Lung (tissue), 12 donors: ENCODE measurements around the gene MCRIP2. TPM values are rescaled to one million over a fixed set of nuclear protein-coding genes. Genes with fewer than 3 reads are reported as not detected.

ENCODE experiments used
- ATAC-seq: fragments of 200-7000 bp; cut with Tn5 transposase; one replicate; pipeline ENCODE4 v1.9.1; 2020; ENCODE audit warnings: moderate number of reproducible peaks; ENCODE audit not compliant: insufficient read depth, low FRiP score
- DNase-seq, 3 donors: peaks; one replicate each; pipeline ENCODE4 v3.0.0-alpha.2; 2013 to 2017
- H3K27ac ChIP-seq, 2 donors: one replicate each; pipeline ENCODE4 v1.5.1; 2013; ENCODE audit warnings: mild to moderate bottlenecking in 2 of 2, moderate library complexity in 2 of 2, control low read depth in 1 of 2, inconsistent platforms in 1 of 2, low read depth in 1 of 2, low read length in 1 of 2
- H3K27me3 ChIP-seq, 3 donors: one replicate each; pipeline ENCODE4 v1.5.1; 2013; ENCODE audit warnings: low read length in 2 of 3; ENCODE audit not compliant: control insufficient read depth in 3 of 3, insufficient read depth in 3 of 3
- H3K36me3 ChIP-seq, 4 donors: one replicate each; pipeline ENCODE4 v1.5.1; 2013; ENCODE audit warnings: low read length in 4 of 4, mild to moderate bottlenecking in 1 of 4, moderate library complexity in 1 of 4; ENCODE audit not compliant: control insufficient read depth in 4 of 4, insufficient read depth in 4 of 4
- H3K4me1 ChIP-seq, 5 donors: one replicate each; pipeline ENCODE4 v1.5.1; 2013; ENCODE audit warnings: low read length in 5 of 5, mild to moderate bottlenecking in 2 of 5, moderate library complexity in 1 of 5; ENCODE audit not compliant: control insufficient read depth in 5 of 5, insufficient read depth in 5 of 5
- H3K4me3 ChIP-seq: one replicate; pipeline ENCODE4 v1.5.1; 2013; ENCODE audit warnings: mild to moderate bottlenecking, control low read depth, moderate library complexity
- H3K9ac ChIP-seq, 2 donors: one replicate each; pipeline ENCODE4 v1.5.1; 2013; ENCODE audit warnings: low read length in 2 of 2, control low read depth in 1 of 2; ENCODE audit not compliant: insufficient read depth in 1 of 2
- H3K9me3 ChIP-seq, 4 donors: one replicate each; pipeline ENCODE4 v1.5.1; 2013; ENCODE audit warnings: low read length in 3 of 4, mild to moderate bottlenecking in 1 of 4, moderate library complexity in 1 of 4; ENCODE audit not compliant: control insufficient read depth in 4 of 4, insufficient read depth in 3 of 4
- WGBS, 2 donors: extraction: QIAGEN DNeasy Blood & Tissue Kit; methylation state at CpG; one replicate each; pipeline ENCODE4 v1.1.7; 2013; 5-methylcytosine and 5-hydroxymethylcytosine counted together
- polyA plus RNA-seq, 2 donors: library from polyadenylated mRNA; stranded (reverse); fragments of 200-250 nt; gene quantifications; one replicate each; pipeline ENCODE4 v1.2.1, GENCODE V29; 2013
- total RNA-seq, 2 donors: library from RNA; depleted of rRNA in 1 of 2; stranded (reverse); fragments of >200 nt in 1 of 2; gene quantifications; one replicate each; pipeline ENCODE4 v1.2.1, GENCODE V29; 2014 to 2021
- TF ChIP-seq, protein P1 (sequence below): IDR thresholded peaks from 2 replicates; pipeline ENCODE4 v1.5.1; 2012; ENCODE audit warnings: mild to moderate bottlenecking; ENCODE audit errors: control extremely low read depth, extremely low read depth
- donor health status: control.
- donor health status: control.
- donor health status: Bipolar disorder and iron deficiency.
- donor health status: healthy.
- donor health status: DM: yes; HTN: yes; CAD: no.

MCRIP2 gene
- total and polyA plus RNA-seq, 4 donors: 9.1 to 109 (median 53.3) TPM

DNA sequence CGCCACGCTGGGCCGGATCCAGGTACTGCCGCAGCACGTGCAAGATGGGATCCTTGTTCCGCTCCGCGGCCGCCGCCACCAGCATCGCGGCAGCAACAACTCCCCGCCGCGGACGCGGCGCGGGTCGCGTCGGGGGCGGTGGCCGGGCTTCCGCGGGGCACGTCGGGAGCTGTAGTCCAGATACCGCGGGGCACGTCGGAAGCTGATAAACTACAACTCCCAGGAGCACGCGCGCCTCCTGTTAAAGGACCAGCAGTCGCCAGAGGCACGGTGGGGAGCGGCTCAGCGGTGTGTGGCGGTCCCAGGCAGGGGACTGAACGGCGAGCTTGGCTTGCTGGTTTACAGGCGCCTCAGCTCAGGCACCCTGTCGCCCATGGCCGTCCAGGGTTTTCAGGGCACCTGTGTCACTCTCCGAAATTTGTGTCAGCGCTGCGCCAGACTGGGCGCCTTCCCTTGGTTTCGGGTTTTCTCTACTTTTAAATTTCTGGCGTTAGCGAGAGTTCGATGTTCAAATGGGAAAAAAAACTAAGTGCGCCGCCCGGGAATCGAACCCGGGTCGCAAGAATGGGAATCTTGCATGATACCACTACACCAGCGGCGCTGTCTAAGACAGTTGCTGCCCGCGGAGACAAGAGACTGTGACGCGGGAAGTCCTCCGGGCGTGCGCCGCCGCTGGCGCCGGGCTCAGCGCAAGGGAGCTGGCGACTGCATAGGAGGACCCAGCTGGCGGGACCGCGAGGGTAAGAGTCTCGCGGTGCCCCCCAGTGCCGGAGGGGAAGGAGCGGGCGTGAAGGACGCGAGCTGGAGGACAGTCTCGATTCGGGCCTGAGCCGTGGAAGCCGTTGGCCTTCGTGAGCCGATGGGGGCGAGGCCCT, 5.2 kb upstream of the MCRIP2 start, which contains the start of gene METTL26:
Gene METTL26, minus strand, starts transcription at position 100 of the 875 bp plus-strand sequence. Its CDS starts 15 bp downstream, at position 85.
- peaks cover 0 to 18% (median 0%) of the 10 kb centered on the region in 4 donors for H3K36me3 ChIP-seq
- peak within 1 kb of the TSS; percentile 86 for H3K4me3 ChIP-seq
- peak within 1 kb of the TSS; percentile 46 to 94 for H3K9ac ChIP-seq
- peak within 1 kb of the TSS; percentile 97 to 98 for H3K27ac ChIP-seq
- no peaks in the 10 kb centered on the region for H3K9me3 ChIP-seq
- peak; percentile 95 to 96 (median 96) for DNase-seq
- ATAC-seq: peak; percentile 89
- H3K27me3 ChIP-seq: no peaks in the 10 kb centered on the region
- WGBS, 2 donors: 0% methylated on average over 84 to 91 of the region's 91 CpGs
- TF ChIP-seq, protein P1, sequence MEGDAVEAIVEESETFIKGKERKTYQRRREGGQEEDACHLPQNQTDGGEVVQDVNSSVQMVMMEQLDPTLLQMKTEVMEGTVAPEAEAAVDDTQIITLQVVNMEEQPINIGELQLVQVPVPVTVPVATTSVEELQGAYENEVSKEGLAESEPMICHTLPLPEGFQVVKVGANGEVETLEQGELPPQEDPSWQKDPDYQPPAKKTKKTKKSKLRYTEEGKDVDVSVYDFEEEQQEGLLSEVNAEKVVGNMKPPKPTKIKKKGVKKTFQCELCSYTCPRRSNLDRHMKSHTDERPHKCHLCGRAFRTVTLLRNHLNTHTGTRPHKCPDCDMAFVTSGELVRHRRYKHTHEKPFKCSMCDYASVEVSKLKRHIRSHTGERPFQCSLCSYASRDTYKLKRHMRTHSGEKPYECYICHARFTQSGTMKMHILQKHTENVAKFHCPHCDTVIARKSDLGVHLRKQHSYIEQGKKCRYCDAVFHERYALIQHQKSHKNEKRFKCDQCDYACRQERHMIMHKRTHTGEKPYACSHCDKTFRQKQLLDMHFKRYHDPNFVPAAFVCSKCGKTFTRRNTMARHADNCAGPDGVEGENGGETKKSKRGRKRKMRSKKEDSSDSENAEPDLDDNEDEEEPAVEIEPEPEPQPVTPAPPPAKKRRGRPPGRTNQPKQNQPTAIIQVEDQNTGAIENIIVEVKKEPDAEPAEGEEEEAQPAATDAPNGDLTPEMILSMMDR: peak; percentile 1
- H3K4me1 ChIP-seq: peaks cover 0 to 27% (median 7%) of the 10 kb centered on the region in 5 donors

GRCh38 chr16:637081-638018, 4.3 kb upstream of the MCRIP2 start:
- no peak overlapping the region for H3K4me3 ChIP-seq
- TF ChIP-seq, protein P1: no peak
- 15 to 18% methylated on average over 51 to 53 of the region's 53 CpGs for WGBS, 2 donors
- peaks cover 0 to 18% (median 0%) of the 10 kb centered on the region in 4 donors for H3K36me3 ChIP-seq
- H3K9ac ChIP-seq: no peak overlapping the region
- H3K4me1 ChIP-seq: peaks cover 0 to 31% (median 7%) of the 10 kb centered on the region in 5 donors
- DNase-seq (peak; percentile 30 to 96 (median 95)), ATAC-seq (peak; percentile 87)
- H3K27ac ChIP-seq: peak overlapping the region; percentile 97 to 98
- no peaks in the 10 kb centered on the region for H3K27me3 ChIP-seq
- no peaks in the 10 kb centered on the region for H3K9me3 ChIP-seq

DNA sequence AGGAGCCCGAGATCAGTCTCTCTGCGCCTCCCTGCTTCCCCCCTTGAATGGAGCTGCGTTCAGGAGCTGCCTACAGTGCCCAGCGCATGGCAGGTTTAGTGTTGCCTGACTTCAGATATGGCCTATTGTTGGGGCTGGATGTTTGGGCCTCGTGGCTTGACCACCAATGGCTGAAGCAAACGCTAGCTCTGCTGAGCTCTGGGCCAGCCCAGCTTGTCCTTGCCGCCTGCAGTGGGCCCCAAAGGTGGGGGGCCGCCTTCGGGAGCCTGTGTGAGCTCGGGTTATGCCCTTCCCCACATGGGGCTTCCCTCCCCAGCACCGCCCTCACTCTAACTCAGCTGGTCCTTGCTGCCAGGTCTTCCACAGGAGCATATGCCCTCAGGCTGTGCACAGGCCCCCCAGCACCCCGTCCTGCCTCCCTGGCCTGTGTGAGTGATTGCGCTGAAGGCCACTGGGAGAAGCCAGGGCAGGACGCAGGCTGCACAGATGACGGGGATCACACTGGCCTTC, 3.5 kb upstream of the MCRIP2 start:
- H3K9me3 ChIP-seq: no peaks in the 10 kb centered on the region
- DNase-seq: no peak
- H3K27me3 ChIP-seq: peaks cover 0 to under 1% (median 0%) of the 10 kb centered on the region in 3 donors
- WGBS, 2 donors: 88 to 95% methylated on average over 15 of the region's 15 CpGs
- H3K4me3 ChIP-seq: no peak overlapping the region
- no peak for ATAC-seq
- TF ChIP-seq, protein P1: no peak
- H3K9ac ChIP-seq: no peak overlapping the region
- peaks cover 0 to 36% (median 7%) of the 10 kb centered on the region in 5 donors for H3K4me1 ChIP-seq
- peak overlapping the region in 1 of 2 donors; percentile 90 for H3K27ac ChIP-seq
- H3K36me3 ChIP-seq: peaks cover 0 to 10% (median 0%) of the 10 kb centered on the region in 4 donors
